ENCODE measurements around the gene ETFB.

The ETFB gene

DNA sequence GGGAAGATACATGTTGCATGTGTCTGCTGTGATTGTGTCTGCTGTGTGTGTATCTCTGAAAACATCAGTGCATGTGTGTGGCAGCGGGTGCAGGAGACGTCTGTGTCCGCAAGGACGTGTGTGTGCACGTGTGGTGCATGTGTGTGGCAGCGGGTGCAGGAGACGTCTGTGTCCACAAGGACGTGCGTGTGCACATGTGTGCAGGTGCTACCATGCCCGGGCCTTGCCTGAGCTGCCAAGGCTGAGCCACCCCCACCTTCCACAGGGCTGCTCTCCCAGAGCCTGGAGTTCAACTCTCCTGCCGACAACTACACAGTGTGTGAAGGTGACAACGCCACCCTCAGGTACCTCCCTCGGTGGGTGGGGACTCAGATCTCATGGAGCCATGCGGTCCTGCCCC lies 44.4 kb downstream of the ETFB start:
- TF ChIP-seq EP300 (IDR thresholded peaks at IDR 0.05; ENCODE audit: borderline replicate concordance) = no peak
- no peak for TF ChIP-seq RAD21 (IDR thresholded peaks at IDR 0.05; ENCODE audit: low read depth)
- TF ChIP-seq, protein P1, sequence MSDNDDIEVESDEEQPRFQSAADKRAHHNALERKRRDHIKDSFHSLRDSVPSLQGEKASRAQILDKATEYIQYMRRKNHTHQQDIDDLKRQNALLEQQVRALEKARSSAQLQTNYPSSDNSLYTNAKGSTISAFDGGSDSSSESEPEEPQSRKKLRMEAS (IDR thresholded peaks at IDR 0.05) = no peak
- no peak for TF ChIP-seq REST (IDR thresholded peaks at IDR 0.05; ENCODE audit: low read depth)
- TF ChIP-seq EGR1 (IDR thresholded peaks at IDR 0.05) = no peak
- TF ChIP-seq CREB1 (IDR thresholded peaks at IDR 0.05; ENCODE audit: low read depth) = no peak
- TF ChIP-seq ZBTB7A (IDR thresholded peaks at IDR 0.05; ENCODE audit: low read depth) = no peak
- no peak for TF ChIP-seq TAF1 (IDR thresholded peaks at IDR 0.05; ENCODE audit: low read depth)
- no peak for TF ChIP-seq CEBPB (IDR thresholded peaks at IDR 0.05)
- no peak for TF ChIP-seq FOXM1 (IDR thresholded peaks at IDR 0.05; ENCODE audit: borderline replicate concordance, low read depth)
- TF ChIP-seq, protein P2, sequence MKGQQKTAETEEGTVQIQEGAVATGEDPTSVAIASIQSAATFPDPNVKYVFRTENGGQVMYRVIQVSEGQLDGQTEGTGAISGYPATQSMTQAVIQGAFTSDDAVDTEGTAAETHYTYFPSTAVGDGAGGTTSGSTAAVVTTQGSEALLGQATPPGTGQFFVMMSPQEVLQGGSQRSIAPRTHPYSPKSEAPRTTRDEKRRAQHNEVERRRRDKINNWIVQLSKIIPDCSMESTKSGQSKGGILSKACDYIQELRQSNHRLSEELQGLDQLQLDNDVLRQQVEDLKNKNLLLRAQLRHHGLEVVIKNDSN (IDR thresholded peaks at IDR 0.05) = no peak
- TF ChIP-seq TCF12 (IDR thresholded peaks at IDR 0.05; ENCODE audit: low read depth) = no peak
- no peak for TF ChIP-seq YY1 (IDR thresholded peaks at IDR 0.05; ENCODE audit: low read depth)

DNA sequence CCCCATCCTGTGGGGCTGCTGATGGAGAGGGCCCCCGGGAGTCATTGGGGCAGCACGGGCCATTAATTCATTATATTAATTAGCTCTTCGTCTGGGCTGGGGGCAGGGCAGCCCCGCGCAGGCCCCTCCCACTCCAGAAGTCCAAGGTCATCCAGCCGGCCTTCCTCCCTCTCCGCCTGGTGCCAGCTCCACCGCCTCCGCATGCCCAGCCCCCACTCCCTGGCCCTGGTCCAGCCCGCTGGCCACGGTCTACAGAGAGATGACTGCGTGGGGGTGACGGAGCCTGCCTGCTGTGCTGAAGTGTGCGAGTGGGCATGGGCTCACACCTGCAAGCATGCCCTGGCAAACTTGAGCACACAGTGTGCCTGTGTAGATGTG lies 45.9 kb downstream of the ETFB start:
- TF ChIP-seq CREB1 (IDR thresholded peaks at IDR 0.05; ENCODE audit: low read depth) (no peak), YY1 (IDR thresholded peaks at IDR 0.05; ENCODE audit: low read depth) (no peak), NFIC (IDR thresholded peaks at IDR 0.05) (peak; percentile 46; the same call in 1 of the 2 replicates), EGR1 (IDR thresholded peaks at IDR 0.05) (peak; percentile 58; the same call in 1 of the 2 replicates), RAD21 (IDR thresholded peaks at IDR 0.05; ENCODE audit: low read depth) (no peak)
- TF ChIP-seq, protein P1 (IDR thresholded peaks at IDR 0.05) = no peak

DNA sequence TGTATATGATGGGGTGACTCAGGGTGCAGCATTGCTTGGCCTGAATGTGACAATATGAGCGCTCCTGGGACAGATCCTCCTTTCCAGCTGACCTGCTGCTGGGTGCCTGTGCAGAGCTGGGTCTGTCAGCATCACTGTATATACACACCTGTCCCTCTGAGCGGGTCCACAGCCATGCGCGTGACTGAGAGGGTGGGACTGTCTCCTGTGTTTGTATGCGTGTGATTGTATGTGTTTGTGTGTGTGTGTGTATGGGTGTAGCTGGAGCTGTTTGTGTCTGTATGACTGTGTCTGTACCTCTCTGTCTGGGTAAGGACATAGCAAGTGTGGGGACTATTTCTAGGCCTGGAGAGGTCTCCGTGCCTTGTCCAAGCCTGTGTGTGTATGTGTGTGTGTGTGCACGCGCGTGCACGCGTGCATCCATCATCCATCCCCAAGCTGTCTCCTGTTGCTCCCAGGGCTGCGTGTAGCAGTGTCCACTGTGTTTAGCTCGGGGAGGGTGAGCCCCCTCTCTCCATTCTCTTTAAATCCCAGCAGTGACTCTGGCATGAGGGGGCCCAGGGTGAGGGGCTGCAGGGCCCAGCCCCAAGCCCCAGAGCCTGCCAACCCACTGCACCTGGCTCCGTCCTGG lies 46.4 kb downstream of the ETFB start:
- no peak for TF ChIP-seq TEAD4 (IDR thresholded peaks at IDR 0.05)

GRCh38 chr19:51318687-51319648 lies 47.2 kb downstream of the ETFB start:
- TF ChIP-seq FOXM1 (IDR thresholded peaks at IDR 0.05; ENCODE audit: borderline replicate concordance, low read depth) (no peak), REST (IDR thresholded peaks at IDR 0.05; ENCODE audit: low read depth) (peak; percentile 86), RAD21 (IDR thresholded peaks at IDR 0.05; ENCODE audit: low read depth) (no peak)
- TF ChIP-seq, protein P2 (IDR thresholded peaks at IDR 0.05) = no peak

DNA sequence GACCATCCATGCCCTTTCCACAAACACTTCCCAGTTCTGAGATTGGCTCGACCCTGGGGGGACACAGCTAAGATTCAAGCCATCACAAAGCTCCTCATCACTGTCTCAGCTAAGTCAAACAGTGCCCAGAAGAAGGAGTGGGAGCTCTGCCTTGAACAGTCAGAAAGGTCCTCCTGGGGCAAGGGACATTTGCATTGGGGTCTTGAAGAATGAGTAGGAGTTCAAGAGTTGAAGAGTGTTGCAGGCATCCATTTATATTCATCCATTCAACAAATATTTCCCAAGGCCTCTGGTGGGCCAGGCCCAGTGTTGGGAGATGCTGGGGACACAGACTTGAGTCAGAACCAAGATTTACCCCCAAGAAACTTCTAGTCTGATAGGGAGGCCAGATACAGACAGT lies 48.2 kb downstream of the ETFB start:
- TF ChIP-seq REST (IDR thresholded peaks at IDR 0.05; ENCODE audit: low read depth) (no peak), TAF1 (IDR thresholded peaks at IDR 0.05; ENCODE audit: low read depth) (no peak), CEBPB (IDR thresholded peaks at IDR 0.05) (no peak), NFIC (IDR thresholded peaks at IDR 0.05) (no peak), ZBTB7A (IDR thresholded peaks at IDR 0.05; ENCODE audit: low read depth) (no peak), TEAD4 (IDR thresholded peaks at IDR 0.05) (no peak), EGR1 (IDR thresholded peaks at IDR 0.05) (no peak), EP300 (IDR thresholded peaks at IDR 0.05; ENCODE audit: borderline replicate concordance) (no peak), YY1 (IDR thresholded peaks at IDR 0.05; ENCODE audit: low read depth) (no peak), RAD21 (IDR thresholded peaks at IDR 0.05; ENCODE audit: low read depth) (no peak), FOXM1 (IDR thresholded peaks at IDR 0.05; ENCODE audit: borderline replicate concordance, low read depth) (no peak), CREB1 (IDR thresholded peaks at IDR 0.05; ENCODE audit: low read depth) (no peak), TCF12 (IDR thresholded peaks at IDR 0.05; ENCODE audit: low read depth) (no peak)
- TF ChIP-seq, protein P2 (IDR thresholded peaks at IDR 0.05) = no peak
- TF ChIP-seq, protein P1 (IDR thresholded peaks at IDR 0.05) = no peak
